PC-3 (cell line): ENCODE data around the gene ARID1A.

ENCODE experiments used
- EZH2 ChIP-seq: fragments of 300-600 bp; sonication (generic); IDR thresholded peaks from one replicate; pipeline ENCODE4 v1.6.1; 2017; ENCODE audit warnings: antibody characterized with exemption, mild to moderate bottlenecking, low read length; ENCODE audit not compliant: unreplicated experiment
- TF ChIP-seq, protein P1 (sequence below): fragments of 300-600 bp; sonication (generic); conservative IDR thresholded peaks from 2 replicates; pipeline ENCODE4 v1.5.1; 2017; ENCODE audit warnings: antibody characterized with exemption, low read depth, mild to moderate bottlenecking, low read length

GRCh38 chr1:26740952-26741351, 45.1 kb downstream of the ARID1A start:
- TF ChIP-seq, protein P1, sequence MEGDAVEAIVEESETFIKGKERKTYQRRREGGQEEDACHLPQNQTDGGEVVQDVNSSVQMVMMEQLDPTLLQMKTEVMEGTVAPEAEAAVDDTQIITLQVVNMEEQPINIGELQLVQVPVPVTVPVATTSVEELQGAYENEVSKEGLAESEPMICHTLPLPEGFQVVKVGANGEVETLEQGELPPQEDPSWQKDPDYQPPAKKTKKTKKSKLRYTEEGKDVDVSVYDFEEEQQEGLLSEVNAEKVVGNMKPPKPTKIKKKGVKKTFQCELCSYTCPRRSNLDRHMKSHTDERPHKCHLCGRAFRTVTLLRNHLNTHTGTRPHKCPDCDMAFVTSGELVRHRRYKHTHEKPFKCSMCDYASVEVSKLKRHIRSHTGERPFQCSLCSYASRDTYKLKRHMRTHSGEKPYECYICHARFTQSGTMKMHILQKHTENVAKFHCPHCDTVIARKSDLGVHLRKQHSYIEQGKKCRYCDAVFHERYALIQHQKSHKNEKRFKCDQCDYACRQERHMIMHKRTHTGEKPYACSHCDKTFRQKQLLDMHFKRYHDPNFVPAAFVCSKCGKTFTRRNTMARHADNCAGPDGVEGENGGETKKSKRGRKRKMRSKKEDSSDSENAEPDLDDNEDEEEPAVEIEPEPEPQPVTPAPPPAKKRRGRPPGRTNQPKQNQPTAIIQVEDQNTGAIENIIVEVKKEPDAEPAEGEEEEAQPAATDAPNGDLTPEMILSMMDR: no peak
- TF ChIP-seq EZH2: no peak
